ENCODE measurements around the gene SLC41A2. TPM values are rescaled to one million over a fixed set of nuclear protein-coding genes. Genes with fewer than 3 reads are reported as not detected.

Gene SLC41A2
- total and polyA plus RNA-seq, 9 of the 15 experiments (the other 6 are each of a cell fraction or from before 2014, with no cell fraction given): 0.01 to 0.89 (median 0.16) TPM; not detected in 1

GRCh38 chr12:104958805-104959334, 780 bp upstream of the SLC41A2 start:
- Histone ChIP-seq H4K20me1 (replicated peaks; ENCODE audit: control insufficient read depth, insufficient read depth, low read length) (no peaks in the 10 kb centered on the region), H3K79me2 (ENCODE audit: control insufficient read depth, insufficient read depth, low read length) (no peaks in the 10 kb centered on the region), H3K4me2 (ENCODE audit: insufficient read depth, low read length) (peak overlapping the region; percentile 81), H3K4me1 (replicated peaks in 1 of 2; ENCODE audit: control insufficient read depth in 2 of 2, insufficient read depth in 2 of 2, low read length in 2 of 2) (peaks cover 18% of the 10 kb centered on the region in 2 experiments; a peak in 4 of 5 replicates), H3K9ac (ENCODE audit: insufficient read depth in 1 of 2, low read depth in 2 of 2, low read length in 2 of 2) (peak overlapping the region; percentile 64 to 92; a peak in 3 of 4 replicates), H3K9me1 (ENCODE audit: control insufficient read depth, insufficient read depth, low read length) (no peaks in the 10 kb centered on the region), H3K27ac (ENCODE audit: extremely low read depth, low read depth, low read length) (peak overlapping the region; percentile 27; the same call in 2 of the 3 replicates), H3K4me3 (peak overlapping the region; percentile 48), H3K9me3 (replicated peaks; ENCODE audit: control insufficient read depth, insufficient read depth, low read depth, low read length) (no peaks in the 10 kb centered on the region), H2AFZ (ENCODE audit: low read depth, low read length) (peak overlapping the region; percentile 94), H3K27me3 (ENCODE audit: control insufficient read depth in 2 of 2, insufficient read depth in 2 of 2, low read length in 2 of 2) (peaks cover 17 to 31% of the 10 kb centered on the region in 2 experiments), H3K36me3 (ENCODE audit: control insufficient read depth, insufficient read depth, low read length) (no peaks in the 10 kb centered on the region)
- DNase-seq (ENCODE audit: extremely low read depth in 1 of 4, low spot score in 3 of 4) (peak in 1 of 4 experiments; percentile 10), ATAC-seq (no peak; the same call in 2 of the 3 replicates), FAIRE-seq (no peak)
- WGBS (ENCODE audit: insufficient coverage, low coverage, missing lambda C conversion rate): 44% methylated on average over 14 of the region's 14 CpGs
- intact Hi-C loops (cut with micrococcal nuclease) (loop anchor here (10.0 kb wide), 1 partner anchor 574 kb away; no protein-coding TSS in a partner anchor), in situ Hi-C loops (cut with MboI) (no loop called here)
- POLR2A ChIA-PET: interaction anchor here (1.6 to 1.8 kb wide), 2 partner anchors 11 to 19 kb away, joined by 4 to 5 read pairs; no protein-coding TSS in a partner anchor
- BruUV-seq (replicated peaks): no TSS peak
- CTCF ChIA-PET (ENCODE audit: low intra/inter-chr PET ratio): no interaction called here
- TF ChIP-seq L3MBTL2 (IDR thresholded peaks at IDR 0.05): 0 out of 2 replicates have a peak, but pooled peaks have one; percentile 38
- no peak for TF ChIP-seq XRCC4 (IDR thresholded peaks at IDR 0.05; ENCODE audit: extremely low read depth, insufficient read depth, insufficient read length)
- no peak for TF ChIP-seq NKRF (IDR thresholded peaks at IDR 0.05; ENCODE audit: borderline replicate concordance)
- TF ChIP-seq NFE2 (IDR thresholded peaks at IDR 0.05; ENCODE audit: low read depth): no peak
- peak; percentile 80 for TF ChIP-seq PRDM10 (IDR thresholded peaks at IDR 0.05; ENCODE audit: partially characterized antibody)

All from K562 (cell line).